NT2/D1 (cell line): ENCODE measurements around the gene DROSHA.

Source experiments
- SUZ12 ChIP-seq: IDR thresholded peaks from 2 replicates; pipeline ENCODE4 v1.6.1; 2011; ENCODE audit not compliant: insufficient read length, insufficient read depth; ENCODE audit errors: extremely low read depth
- YY1 ChIP-seq: IDR thresholded peaks from 2 replicates; pipeline ENCODE4 v1.6.1; 2011; ENCODE audit not compliant: insufficient read length, insufficient read depth
- ZNF274 ChIP-seq: IDR thresholded peaks from 2 replicates; pipeline ENCODE4 v1.6.1; 2011; ENCODE audit warnings: mild to moderate bottlenecking, low read depth, low read length

DNA sequence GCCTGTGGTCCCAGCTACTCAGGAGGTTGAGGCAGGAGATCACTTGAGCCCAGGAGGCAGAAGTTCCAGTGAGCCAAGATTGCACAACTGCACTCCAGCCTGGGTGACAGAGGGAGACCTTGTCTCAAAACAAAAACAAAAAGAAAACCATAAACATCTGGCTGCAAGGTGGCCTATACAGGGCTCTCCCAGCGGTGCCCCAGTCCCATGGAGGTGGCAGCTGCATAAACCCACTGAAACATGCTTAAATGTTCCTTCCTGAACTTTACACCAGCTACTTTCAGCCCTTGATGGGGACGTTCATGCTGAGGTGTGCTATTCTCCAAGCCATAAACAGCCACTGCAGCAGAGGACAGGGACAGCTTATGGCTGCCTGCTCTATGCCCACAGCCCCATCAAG, 35.6 kb downstream of the DROSHA start:
- TF ChIP-seq ZNF274 (no peak), SUZ12 (no peak), YY1 (no peak)
